SK-N-SH treated with all-trans-retinoic acid at 6 μM for 48 hours (cell line): ENCODE data around the gene ZC2HC1B.

Experiments used
- ATAC-seq: fragments of 200-7000 bp; cut with Tn5 transposase; 3 replicates; pipeline ENCODE4 v1.9.1; 2020; ENCODE audit warnings: mild to moderate bottlenecking, moderate library complexity
- ARNTL ChIP-seq: fragments of 450-650 bp; formaldehyde crosslinking; IDR thresholded peaks from 2 replicates; pipeline ENCODE4 v1.5.0; 2020; ENCODE audit warnings: low read depth, mild to moderate bottlenecking, moderate library complexity, borderline replicate concordance
- CSDC2 ChIP-seq: fragments of 250-450 bp; sonication (Bioruptor Pico); IDR thresholded peaks from 2 replicates; pipeline ENCODE4 v1.5.0; 2020; ENCODE audit warnings: mild to moderate bottlenecking, moderate library complexity
- ESRRG ChIP-seq: fragments of 250-450 bp; sonication (Bioruptor Pico); IDR thresholded peaks from 2 replicates; pipeline ENCODE4 v1.6.1; 2021; ENCODE audit warnings: mild to moderate bottlenecking
- ISL1 ChIP-seq: fragments of 250-450 bp; sonication (Bioruptor Pico); IDR thresholded peaks from 2 replicates; pipeline ENCODE4 v2.1.2; 2022; ENCODE audit warnings: mild to moderate bottlenecking, moderate library complexity
- OSR1 ChIP-seq: fragments of 250-450 bp; sonication (Bioruptor Pico); IDR thresholded peaks from 2 replicates; pipeline ENCODE4 v1.8.0; 2022; ENCODE audit warnings: moderate library complexity, mild to moderate bottlenecking, inconsistent platforms
- PATZ1 ChIP-seq: fragments of 250-450 bp; sonication (Bioruptor Pico); IDR thresholded peaks from 2 replicates; pipeline ENCODE4 v1.8.0; 2020; ENCODE audit warnings: mild to moderate bottlenecking, moderate library complexity, borderline replicate concordance
- PPARA ChIP-seq: fragments of 250-450 bp; sonication (Bioruptor Pico); IDR thresholded peaks from 2 replicates; pipeline ENCODE4 v1.5.0; 2020; ENCODE audit warnings: mild to moderate bottlenecking, borderline replicate concordance
- RARB ChIP-seq: fragments of 250-450 bp; sonication (Bioruptor Pico); IDR thresholded peaks from 2 replicates; pipeline ENCODE4 v1.8.0; 2021; ENCODE audit warnings: mild to moderate bottlenecking, moderate library complexity
- SNAI2 ChIP-seq: fragments of 250-450 bp; sonication (Bioruptor Pico); IDR thresholded peaks from 2 replicates; pipeline ENCODE4 v1.5.0; 2020; ENCODE audit warnings: mild to moderate bottlenecking, moderate library complexity
- TCF4 ChIP-seq: fragments of 250-450 bp; sonication (Bioruptor Pico); IDR thresholded peaks from 2 replicates; pipeline ENCODE4 v1.8.0; 2021; ENCODE audit warnings: mild to moderate bottlenecking, moderate library complexity, borderline replicate concordance
- TOX ChIP-seq: fragments of 250-450 bp; sonication (Bioruptor Pico); IDR thresholded peaks from 2 replicates; pipeline ENCODE4 v1.8.0; 2021; ENCODE audit warnings: mild to moderate bottlenecking, moderate library complexity, borderline replicate concordance
- TSHZ2 ChIP-seq: fragments of 250-450 bp; sonication (Bioruptor Pico); IDR thresholded peaks from 2 replicates; pipeline ENCODE4 v1.5.0; 2020; ENCODE audit warnings: mild to moderate bottlenecking, moderate library complexity
- ZFP3 ChIP-seq: fragments of 250-450 bp; sonication (Bioruptor Pico); IDR thresholded peaks from 2 replicates; pipeline ENCODE4 v1.5.0; 2020; ENCODE audit warnings: mild to moderate bottlenecking, moderate library complexity
- ZNF565 ChIP-seq: fragments of 450-650 bp; formaldehyde crosslinking; conservative IDR thresholded peaks from 2 replicates; pipeline ENCODE4 v1.5.0; 2020; ENCODE audit warnings: low read depth, mild to moderate bottlenecking, moderate library complexity
- ZNF70 ChIP-seq: fragments of 450-650 bp; formaldehyde crosslinking; IDR thresholded peaks from 2 replicates; pipeline ENCODE4 v1.5.0; 2020; ENCODE audit warnings: mild to moderate bottlenecking, moderate library complexity
- ZNF8 ChIP-seq: fragments of 450-650 bp; formaldehyde crosslinking; IDR thresholded peaks from 2 replicates; pipeline ENCODE4 v1.5.0; 2020; ENCODE audit warnings: mild to moderate bottlenecking, moderate library complexity
- TF ChIP-seq, protein P1 (sequence below): fragments of 250-450 bp; sonication (Bioruptor Pico); IDR thresholded peaks from 2 replicates; pipeline ENCODE4 v1.5.1; 2020; ENCODE audit warnings: low read depth, mild to moderate bottlenecking, moderate library complexity

The ZC2HC1B gene

DNA sequence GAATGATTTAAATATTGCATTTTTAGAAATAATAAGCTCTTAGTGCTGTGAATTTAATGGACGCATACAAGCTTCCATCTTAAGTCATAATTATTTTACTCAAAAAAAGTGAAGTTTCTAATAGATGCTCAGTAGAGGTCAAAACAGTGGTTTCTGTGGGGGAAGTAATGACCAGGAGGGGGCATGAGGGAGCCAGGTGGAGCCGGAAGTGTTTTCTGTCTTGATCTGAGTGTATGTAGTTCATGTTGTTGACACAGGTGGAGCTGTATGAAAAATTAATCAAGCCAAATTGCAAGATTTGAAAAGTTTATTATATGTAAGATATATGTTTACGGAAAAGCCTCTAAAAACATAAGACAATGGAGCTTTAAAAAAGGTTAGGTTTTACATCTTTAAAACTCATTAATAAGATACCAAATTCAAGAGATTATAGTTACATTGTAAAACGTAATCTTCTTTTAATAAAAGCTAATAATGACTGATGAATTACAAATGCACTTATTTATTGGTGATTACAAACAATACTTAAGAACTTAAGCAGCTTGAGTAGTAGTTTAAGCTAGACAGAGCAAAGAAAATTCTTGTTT lies 75.8 kb downstream of the ZC2HC1B start:
- no peak for TF ChIP-seq OSR1 (CRISPR knock-in tag)
- no peak for TF ChIP-seq TCF4
- no peak for TF ChIP-seq ZNF8 (CRISPR knock-in tag)
- TF ChIP-seq PATZ1 (CRISPR knock-in tag) = no peak
- TF ChIP-seq PPARA (CRISPR knock-in tag) = no peak
- no peak for TF ChIP-seq ZNF565 (CRISPR knock-in tag)
- TF ChIP-seq RARB = no peak
- TF ChIP-seq, protein P1, sequence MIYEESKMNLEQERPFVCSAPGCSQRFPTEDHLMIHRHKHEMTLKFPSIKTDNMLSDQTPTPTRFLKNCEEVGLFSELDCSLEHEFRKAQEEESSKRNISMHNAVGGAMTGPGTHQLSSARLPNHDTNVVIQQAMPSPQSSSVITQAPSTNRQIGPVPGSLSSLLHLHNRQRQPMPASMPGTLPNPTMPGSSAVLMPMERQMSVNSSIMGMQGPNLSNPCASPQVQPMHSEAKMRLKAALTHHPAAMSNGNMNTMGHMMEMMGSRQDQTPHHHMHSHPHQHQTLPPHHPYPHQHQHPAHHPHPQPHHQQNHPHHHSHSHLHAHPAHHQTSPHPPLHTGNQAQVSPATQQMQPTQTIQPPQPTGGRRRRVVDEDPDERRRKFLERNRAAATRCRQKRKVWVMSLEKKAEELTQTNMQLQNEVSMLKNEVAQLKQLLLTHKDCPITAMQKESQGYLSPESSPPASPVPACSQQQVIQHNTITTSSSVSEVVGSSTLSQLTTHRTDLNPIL (CRISPR knock-in tag) = no peak
- no peak for TF ChIP-seq ISL1
- ATAC-seq = peak; percentile 86

DNA sequence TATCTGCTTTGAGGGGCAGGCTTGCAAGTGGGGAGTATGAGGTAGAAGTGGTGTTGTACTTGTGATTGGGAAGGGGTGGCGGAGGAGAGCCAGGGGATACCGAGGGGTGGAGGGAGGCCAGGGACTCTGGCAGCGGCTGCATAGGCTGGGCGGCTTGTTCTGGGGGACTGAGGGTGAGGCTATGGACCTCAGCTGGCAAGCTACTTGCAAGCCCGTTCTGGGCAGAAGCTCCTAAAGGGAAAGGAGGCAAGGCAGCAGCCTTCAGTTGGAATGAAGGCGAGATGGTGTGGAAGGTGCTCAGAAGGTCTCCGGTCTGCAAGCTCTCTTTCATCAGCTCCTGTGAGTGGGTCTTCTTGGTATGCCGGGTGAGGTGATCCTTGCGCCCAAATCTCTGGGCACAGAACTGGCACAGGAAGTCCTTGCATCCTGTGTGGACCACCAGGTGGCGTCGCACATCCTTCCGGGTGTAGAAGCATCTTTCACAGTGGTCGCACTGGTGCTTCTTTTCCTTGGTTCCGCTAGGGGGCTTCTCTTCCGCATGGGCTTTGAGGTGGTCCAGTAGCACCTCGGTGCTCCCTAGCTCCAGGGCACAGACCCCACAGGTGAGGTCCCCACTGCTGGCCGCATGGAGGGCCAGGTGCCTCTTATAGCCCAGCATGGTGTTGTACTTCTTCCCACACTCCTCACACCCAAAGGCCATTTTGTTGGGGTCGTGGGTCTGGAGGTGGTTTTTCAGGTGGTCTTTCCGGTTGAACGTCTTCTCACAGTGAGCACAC lies 77.8 kb downstream of the ZC2HC1B start:
- TF ChIP-seq OSR1 (CRISPR knock-in tag) (no peak), ARNTL (CRISPR knock-in tag) (no peak), SNAI2 (no peak), TSHZ2 (CRISPR knock-in tag) (no peak), TCF4 (no peak)
- ATAC-seq = peak; percentile 86

- TF ChIP-seq TCF4 (no peak), ZNF70 (CRISPR knock-in tag) (no peak), ZFP3 (no peak), CSDC2 (no peak), TOX (CRISPR knock-in tag) (no peak)
- ATAC-seq = no peak
These were observed 83.9 kb downstream of the ZC2HC1B start for GRCh38 chr6:143948208-143948607.

GRCh38 chr6:143949535-143949934 lies 85.3 kb downstream of the ZC2HC1B start:
- no peak for ATAC-seq
- TF ChIP-seq TSHZ2 (CRISPR knock-in tag) (no peak), OSR1 (CRISPR knock-in tag) (no peak), PATZ1 (CRISPR knock-in tag) (no peak), ZNF70 (CRISPR knock-in tag) (no peak), ARNTL (CRISPR knock-in tag) (no peak), ZNF8 (CRISPR knock-in tag) (no peak), PPARA (CRISPR knock-in tag) (no peak), ESRRG (CRISPR knock-in tag) (no peak), ZFP3 (no peak)
- TF ChIP-seq, protein P1 (CRISPR knock-in tag) = no peak
